ENCODE results near the gene GRIK3.
"Not testable (repeated sequence)": the region's sequence is repeated elsewhere in the genome, so short reads cannot be mapped to it uniquely, and the experiment has no call there.

The GRIK3 gene

GRCh38 chr1:37034121-37035013 lies at the start of gene GRIK3:
Gene GRIK3, minus strand, starts transcription at chr1:37034515. Its CDS starts 407 bp downstream, at chr1:37034108.
- DNase-seq (ENCODE audit: low spot score) = no peak

GRCh38 chr1:37084013-37084412 lies 49.7 kb upstream of the GRIK3 start:
- DNase-seq (ENCODE audit: low spot score) = no peak

GRCh38 chr1:37083603-37084002 lies 49.3 kb upstream of the GRIK3 start:
- DNase-seq (ENCODE audit: low spot score) = no peak

GRCh38 chr1:37080296-37080986 lies 46.1 kb upstream of the GRIK3 start:
- not testable (repeated sequence) for DNase-seq (ENCODE audit: low spot score)

GRCh38 chr1:37078866-37079265 lies 44.6 kb upstream of the GRIK3 start:
- DNase-seq (ENCODE audit: low spot score) = no peak

GRCh38 chr1:37076168-37076567 lies 41.9 kb upstream of the GRIK3 start:
- DNase-seq (ENCODE audit: low spot score) = no peak

GRCh38 chr1:37073854-37074379 lies 39.6 kb upstream of the GRIK3 start:
- no peak for DNase-seq (ENCODE audit: low spot score)

GRCh38 chr1:37073152-37073853 lies 39.0 kb upstream of the GRIK3 start:
- DNase-seq (ENCODE audit: low spot score) = no peak

GRCh38 chr1:37071829-37072228 lies 37.5 kb upstream of the GRIK3 start:
- DNase-seq (ENCODE audit: low spot score) = no peak

GRCh38 chr1:37070126-37070525 lies 35.8 kb upstream of the GRIK3 start:
- no peak for DNase-seq (ENCODE audit: low spot score)

GRCh38 chr1:37069406-37069805 lies 35.1 kb upstream of the GRIK3 start:
- DNase-seq (ENCODE audit: low spot score) = no peak

GRCh38 chr1:37068897-37069296 lies 34.6 kb upstream of the GRIK3 start:
- DNase-seq (ENCODE audit: low spot score) = no peak

- DNase-seq (ENCODE audit: low spot score) = no peak
Observed at GRCh38 chr1:37068260-37068659, 33.9 kb upstream of the GRIK3 start.

- no peak for DNase-seq (ENCODE audit: low spot score)
Observed at GRCh38 chr1:37064039-37064438, 29.7 kb upstream of the GRIK3 start.

GRCh38 chr1:37059346-37059745 lies 25.0 kb upstream of the GRIK3 start:
- no peak for DNase-seq (ENCODE audit: low spot score)

- no peak for DNase-seq (ENCODE audit: low spot score)
Observed at GRCh38 chr1:37058424-37058988, 24.2 kb upstream of the GRIK3 start.

- DNase-seq (ENCODE audit: low spot score) = no peak
Observed at GRCh38 chr1:37056325-37056724, 22.0 kb upstream of the GRIK3 start.

GRCh38 chr1:37055631-37056030 lies 21.3 kb upstream of the GRIK3 start:
- no peak for DNase-seq (ENCODE audit: low spot score)

- DNase-seq (ENCODE audit: low spot score) = no peak
Observed at GRCh38 chr1:37053173-37053572, 18.9 kb upstream of the GRIK3 start.

- no peak for DNase-seq (ENCODE audit: low spot score)
Observed at GRCh38 chr1:37052120-37052519, 17.8 kb upstream of the GRIK3 start.

GRCh38 chr1:37051346-37051745 lies 17.0 kb upstream of the GRIK3 start:
- no peak for DNase-seq (ENCODE audit: low spot score)

- DNase-seq (ENCODE audit: low spot score) = no peak
Observed at GRCh38 chr1:37047542-37047941, 13.2 kb upstream of the GRIK3 start.
